ENCODE measurements around the gene ABCC2. TPM values are rescaled to one million over a fixed set of nuclear protein-coding genes. Genes with fewer than 3 reads are reported as not detected.

ABCC2 gene
- total RNA-seq, 1 experiment from 2014 or later = 6.5 TPM

GRCh38 chr10:99784727-99785441, 2.4 kb downstream of the ABCC2 start:
- DNase-seq (ENCODE audit: low read depth, low spot score) (no peak), ATAC-seq (no peak)
- Histone ChIP-seq H3K36me3 (ENCODE audit: control insufficient read depth, insufficient read depth, low read length) (peaks cover 3% of the 10 kb centered on the region; the same call in 1 of the 2 replicates), H3K27ac (ENCODE audit: low read length) (peak overlapping the region; percentile 97), H3K4me3 (ENCODE audit: low read depth in 2 of 2, low read length in 2 of 2) (no peak overlapping the region), H3K9me3 (ENCODE audit: control insufficient read depth, insufficient read depth, low read depth, low read length) (no peaks in the 10 kb centered on the region; the same call in 1 of the 2 replicates), H3K27me3 (ENCODE audit: control insufficient read depth, insufficient read depth, low read length) (no peaks in the 10 kb centered on the region), H3K4me1 (ENCODE audit: control insufficient read depth, insufficient read depth, low read length) (peaks cover 49% of the 10 kb centered on the region)
- intact Hi-C loops (cut with micrococcal nuclease; ENCODE audit: unreplicated experiment) = no loop called here
- CTCF ChIA-PET = no interaction called here
- BruUV-seq (replicated peaks) = no TSS peak
- POLR2A ChIA-PET = no interaction called here
- in situ Hi-C loops (cut with HindIII; ENCODE audit: low pct_unique_long_range_greater_than_20kb, low sequenced_read_pairs) = no loop called here
- TF ChIP-seq CTCF (IDR thresholded peaks at IDR 0.05) = no peak
- TF ChIP-seq REST (IDR thresholded peaks at IDR 0.05; ENCODE audit: insufficient read depth in 1 of 2, low read depth in 2 of 2, low read length in 1 of 2) = peak in 1 of 2 experiments; percentile 52; a peak in 1 of 4 replicates

GRCh38 chr10:99785646-99786045, 3.2 kb downstream of the ABCC2 start:
- ChIA-PET POLR2A (no interaction called here), CTCF (no interaction called here)
- intact Hi-C loops (cut with micrococcal nuclease; ENCODE audit: unreplicated experiment) = no loop called here
- Histone ChIP-seq H3K36me3 (ENCODE audit: control insufficient read depth, insufficient read depth, low read length) (peaks cover 3% of the 10 kb centered on the region; the same call in 1 of the 2 replicates), H3K4me1 (ENCODE audit: control insufficient read depth, insufficient read depth, low read length) (peaks cover 45% of the 10 kb centered on the region), H3K27ac (ENCODE audit: low read length) (peak overlapping the region; percentile 97), H3K4me3 (ENCODE audit: low read depth in 2 of 2, low read length in 2 of 2) (no peak overlapping the region), H3K9me3 (ENCODE audit: control insufficient read depth, insufficient read depth, low read depth, low read length) (no peaks in the 10 kb centered on the region; the same call in 1 of the 2 replicates), H3K27me3 (ENCODE audit: control insufficient read depth, insufficient read depth, low read length) (no peaks in the 10 kb centered on the region)
- in situ Hi-C loops (cut with HindIII; ENCODE audit: low pct_unique_long_range_greater_than_20kb, low sequenced_read_pairs) = no loop called here
- BruUV-seq (replicated peaks) = no TSS peak
- no peak for ATAC-seq
- TF ChIP-seq POLR2AphosphoS5 (IDR thresholded peaks at IDR 0.05; ENCODE audit: low read depth, low read length) (no peak), REST (IDR thresholded peaks at IDR 0.05; ENCODE audit: insufficient read depth in 1 of 2, low read depth in 2 of 2, low read length in 1 of 2) (no peak), SIN3A (IDR thresholded peaks at IDR 0.05; ENCODE audit: borderline replicate concordance, insufficient read depth, low read depth, low read length) (no peak), TCF7L2 (IDR thresholded peaks at IDR 0.05; ENCODE audit: low read depth, low read length) (no peak), CTCF (IDR thresholded peaks at IDR 0.05) (no peak)
- DNase-seq (ENCODE audit: low read depth, low spot score) = no peak
